ENCODE measurements around the gene NOL12. TPM values are rescaled to one million over a fixed set of nuclear protein-coding genes. Genes with fewer than 3 reads are reported as not detected.

NOL12 gene
- total RNA-seq, 1 experiment from 2014 or later = 32.7 TPM

- no peak overlapping the region for H3K4me3 ChIP-seq (ENCODE audit: low read depth in 2 of 2, low read length in 2 of 2)
- no peak for DNase-seq (ENCODE audit: low read depth, low spot score)
- CTCF ChIA-PET = no interaction called here
- POLR2A ChIA-PET = no interaction called here
- no peak for ATAC-seq
- intact Hi-C loops (cut with micrococcal nuclease; ENCODE audit: unreplicated experiment) = no loop called here
- no TSS peak for BruUV-seq (replicated peaks)
- TF ChIP-seq REST (IDR thresholded peaks at IDR 0.05; ENCODE audit: insufficient read depth in 1 of 2, low read depth in 2 of 2, low read length in 1 of 2) (no peak), SIN3A (IDR thresholded peaks at IDR 0.05; ENCODE audit: borderline replicate concordance, insufficient read depth, low read depth, low read length) (no peak), CTCF (IDR thresholded peaks at IDR 0.05) (no peak), POLR2AphosphoS5 (IDR thresholded peaks at IDR 0.05; ENCODE audit: low read depth, low read length) (no peak), TCF7L2 (IDR thresholded peaks at IDR 0.05; ENCODE audit: low read depth, low read length) (no peak)
- H3K27me3 ChIP-seq (ENCODE audit: control insufficient read depth, insufficient read depth, low read length) = no peaks in the 10 kb centered on the region
- no peaks in the 10 kb centered on the region for H3K4me1 ChIP-seq (ENCODE audit: control insufficient read depth, insufficient read depth, low read length)
- H3K9me3 ChIP-seq (ENCODE audit: control insufficient read depth, insufficient read depth, low read depth, low read length) = no peaks in the 10 kb centered on the region
- H3K36me3 ChIP-seq (ENCODE audit: control insufficient read depth, insufficient read depth, low read length) = no peaks in the 10 kb centered on the region
- in situ Hi-C loops (cut with HindIII; ENCODE audit: low pct_unique_long_range_greater_than_20kb, low sequenced_read_pairs) = no loop called here
- no peak overlapping the region for H3K27ac ChIP-seq (ENCODE audit: low read length)
Measured at GRCh38 chr22:37710675-37711074, 24.5 kb downstream of the NOL12 start.

- ATAC-seq (no peak), DNase-seq (ENCODE audit: low read depth, low spot score) (no peak)
- CTCF ChIA-PET = interaction anchor here (0.7 kb wide), 1 partner anchor 105 kb away, joined by 4 read pairs; no protein-coding TSS in a partner anchor
- Histone ChIP-seq H3K4me1 (ENCODE audit: control insufficient read depth, insufficient read depth, low read length) (no peaks in the 10 kb centered on the region), H3K27me3 (ENCODE audit: control insufficient read depth, insufficient read depth, low read length) (no peaks in the 10 kb centered on the region), H3K36me3 (ENCODE audit: control insufficient read depth, insufficient read depth, low read length) (no peaks in the 10 kb centered on the region), H3K4me3 (ENCODE audit: low read depth in 2 of 2, low read length in 2 of 2) (no peak overlapping the region), H3K27ac (ENCODE audit: low read length) (no peak overlapping the region), H3K9me3 (ENCODE audit: control insufficient read depth, insufficient read depth, low read depth, low read length) (no peaks in the 10 kb centered on the region)
- no peak for TF ChIP-seq POLR2AphosphoS5 (IDR thresholded peaks at IDR 0.05; ENCODE audit: low read depth, low read length)
- TF ChIP-seq CTCF (IDR thresholded peaks at IDR 0.05) = no peak
- no peak for TF ChIP-seq REST (IDR thresholded peaks at IDR 0.05; ENCODE audit: insufficient read depth in 1 of 2, low read depth in 2 of 2, low read length in 1 of 2)
- no peak for TF ChIP-seq TCF7L2 (IDR thresholded peaks at IDR 0.05; ENCODE audit: low read depth, low read length)
- TF ChIP-seq SIN3A (IDR thresholded peaks at IDR 0.05; ENCODE audit: borderline replicate concordance, insufficient read depth, low read depth, low read length) = no peak
- in situ Hi-C loops (cut with HindIII; ENCODE audit: low pct_unique_long_range_greater_than_20kb, low sequenced_read_pairs) = no loop called here
- BruUV-seq (replicated peaks) = no TSS peak
- POLR2A ChIA-PET = no interaction called here
- intact Hi-C loops (cut with micrococcal nuclease; ENCODE audit: unreplicated experiment) = no loop called here
Measured at GRCh38 chr22:37711490-37711889, 25.3 kb downstream of the NOL12 start.

Data from Panc1 (cell line).